RWPE1 (cell line): ENCODE measurements around the gene ZDHHC21.
"Not testable (repeated sequence)": the region's sequence is repeated elsewhere in the genome, so short reads cannot be mapped to it uniquely, and the experiment has no call there.

ENCODE experiments used
- CTCF ChIA-PET: fragments of 350-600 bp; sonication (Branson Sonifier 250); formaldehyde crosslinking; extraction: SDS; loops from one replicate; lab custom pipeline; 2021; lab: Yijun Ruan, JAX
- POLR2A ChIA-PET: fragments of 400-600 bp; formaldehyde crosslinking; extraction: SDS; loops from one replicate; lab custom pipeline; 2020; ENCODE audit warnings: antibody characterized with exemption; ENCODE audit not compliant: low non-redundant PET; lab: Yijun Ruan, JAX
- DNase-seq: peaks from one replicate; pipeline ENCODE4 v3.0.0; 2012; ENCODE audit warnings: low spot score
- H3K27ac ChIP-seq: fragments of 450-650 bp; 2 replicates; pipeline ENCODE4 v1.5.1; 2017
- TF ChIP-seq, protein P1 (sequence below): fragments of 450-650 bp; conservative IDR thresholded peaks from 2 replicates; pipeline ENCODE4 v1.5.1; 2017; ENCODE audit warnings: low read depth, mild to moderate bottlenecking

The ZDHHC21 gene

DNA sequence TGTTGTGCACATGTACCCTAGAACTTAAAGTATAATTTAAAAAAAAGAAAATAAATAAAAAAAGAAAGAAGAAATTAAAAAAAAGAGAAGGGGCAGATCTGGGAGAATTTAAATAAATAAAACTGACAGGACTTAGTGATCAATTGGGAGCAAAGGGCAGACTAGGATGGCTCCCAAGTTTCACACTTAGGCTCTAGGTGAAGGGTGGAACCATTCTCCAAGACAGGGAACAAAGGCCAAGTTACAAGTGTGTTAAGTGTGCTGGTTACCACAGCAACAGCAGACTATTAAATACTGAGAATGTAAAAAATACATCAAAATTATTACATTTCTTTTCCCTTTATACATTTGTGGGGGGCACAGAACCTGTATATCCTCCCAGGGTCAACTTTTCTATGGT is 7.1 kb downstream of the ZDHHC21 start:
- TF ChIP-seq, protein P1, sequence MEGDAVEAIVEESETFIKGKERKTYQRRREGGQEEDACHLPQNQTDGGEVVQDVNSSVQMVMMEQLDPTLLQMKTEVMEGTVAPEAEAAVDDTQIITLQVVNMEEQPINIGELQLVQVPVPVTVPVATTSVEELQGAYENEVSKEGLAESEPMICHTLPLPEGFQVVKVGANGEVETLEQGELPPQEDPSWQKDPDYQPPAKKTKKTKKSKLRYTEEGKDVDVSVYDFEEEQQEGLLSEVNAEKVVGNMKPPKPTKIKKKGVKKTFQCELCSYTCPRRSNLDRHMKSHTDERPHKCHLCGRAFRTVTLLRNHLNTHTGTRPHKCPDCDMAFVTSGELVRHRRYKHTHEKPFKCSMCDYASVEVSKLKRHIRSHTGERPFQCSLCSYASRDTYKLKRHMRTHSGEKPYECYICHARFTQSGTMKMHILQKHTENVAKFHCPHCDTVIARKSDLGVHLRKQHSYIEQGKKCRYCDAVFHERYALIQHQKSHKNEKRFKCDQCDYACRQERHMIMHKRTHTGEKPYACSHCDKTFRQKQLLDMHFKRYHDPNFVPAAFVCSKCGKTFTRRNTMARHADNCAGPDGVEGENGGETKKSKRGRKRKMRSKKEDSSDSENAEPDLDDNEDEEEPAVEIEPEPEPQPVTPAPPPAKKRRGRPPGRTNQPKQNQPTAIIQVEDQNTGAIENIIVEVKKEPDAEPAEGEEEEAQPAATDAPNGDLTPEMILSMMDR: no peak
- H3K27ac ChIP-seq: no peak overlapping the region
- CTCF ChIA-PET: no interaction called here
- DNase-seq: no peak
- POLR2A ChIA-PET: no interaction called here

DNA sequence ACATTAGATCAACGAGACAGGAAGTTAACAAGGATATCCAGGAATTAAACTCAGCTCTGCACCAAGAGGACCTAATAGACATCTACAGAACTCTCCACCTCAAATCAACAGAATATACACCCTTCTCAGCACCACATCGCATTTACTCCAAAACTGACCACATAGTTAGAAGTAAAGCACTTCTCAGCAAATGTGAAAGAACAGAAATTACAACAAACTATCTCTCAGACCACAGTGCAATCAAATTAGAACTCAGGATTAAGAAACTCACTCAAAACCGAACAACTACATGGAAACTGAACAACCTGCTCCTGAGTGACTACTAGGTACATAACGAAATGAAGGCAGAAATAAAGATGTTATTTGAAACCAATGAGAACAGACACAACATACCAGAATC is 10.6 kb downstream of the ZDHHC21 start:
- H3K27ac ChIP-seq, CTCF ChIA-PET, POLR2A ChIA-PET, DNase-seq: not testable (repeated sequence)

DNA sequence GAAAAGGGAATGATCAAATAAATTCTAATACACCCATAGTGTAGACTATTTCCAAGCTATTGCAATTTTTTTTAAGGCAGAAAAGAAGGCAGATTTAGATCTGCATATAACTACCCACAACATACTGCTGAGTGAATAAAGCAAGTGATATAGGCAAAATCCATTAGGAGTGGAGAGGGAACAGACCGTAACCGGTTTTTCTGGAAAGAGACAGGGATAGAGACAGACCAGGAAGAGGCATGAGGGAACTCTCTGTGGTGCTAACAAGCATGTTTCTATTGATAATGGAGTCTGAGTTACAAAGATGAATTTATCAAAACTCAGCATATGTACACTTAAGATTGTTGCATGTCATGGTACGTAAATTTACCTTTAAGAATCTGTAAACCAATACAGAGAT is 14.5 kb downstream of the ZDHHC21 start:
- POLR2A ChIA-PET: no interaction called here
- CTCF ChIA-PET: no interaction called here
- no peak overlapping the region for H3K27ac ChIP-seq
- no peak for DNase-seq
- TF ChIP-seq, protein P1: no peak

DNA sequence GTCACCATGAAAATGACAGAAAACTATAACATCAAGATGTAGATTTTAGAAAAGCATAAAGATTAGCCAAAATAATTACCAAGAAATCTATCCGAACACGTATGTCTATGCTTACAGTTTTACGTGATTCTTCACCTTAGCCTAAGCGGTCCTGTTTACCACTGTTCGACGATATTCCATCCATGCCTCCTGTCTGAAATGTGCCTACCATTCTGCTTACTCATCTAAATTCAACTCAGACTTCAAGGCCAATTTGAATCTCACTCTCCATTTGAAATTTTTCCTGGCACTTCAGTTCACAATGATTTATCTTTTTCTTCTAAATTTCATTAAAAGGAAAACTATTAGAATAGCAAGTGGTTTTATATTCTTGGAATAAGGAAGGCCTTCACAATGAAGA is 15.4 kb downstream of the ZDHHC21 start:
- DNase-seq: no peak
- TF ChIP-seq, protein P1: no peak
- POLR2A ChIA-PET: no interaction called here
- no peak overlapping the region for H3K27ac ChIP-seq
- CTCF ChIA-PET: no interaction called here

DNA sequence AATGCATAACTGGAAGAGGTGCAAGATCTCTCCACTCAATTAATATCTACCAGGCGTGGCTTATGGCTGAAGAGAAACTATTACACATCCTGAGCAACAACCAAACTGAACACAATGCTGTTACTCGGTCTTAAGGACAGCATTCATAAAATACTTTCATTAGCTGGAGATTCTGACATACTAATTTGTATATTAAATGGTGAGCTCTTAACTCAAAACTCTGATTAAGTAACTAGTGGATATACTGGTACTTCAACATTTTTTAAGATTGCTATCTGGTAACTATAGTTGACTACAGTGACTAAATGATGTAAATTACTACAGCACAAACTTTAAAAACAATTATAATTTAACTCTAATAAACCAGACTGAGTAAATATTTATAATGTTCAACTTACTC is 15.8 kb downstream of the ZDHHC21 start:
- no peak for DNase-seq
- H3K27ac ChIP-seq: no peak overlapping the region
- TF ChIP-seq, protein P1: no peak
- ChIA-PET CTCF (no interaction called here), POLR2A (no interaction called here)

DNA sequence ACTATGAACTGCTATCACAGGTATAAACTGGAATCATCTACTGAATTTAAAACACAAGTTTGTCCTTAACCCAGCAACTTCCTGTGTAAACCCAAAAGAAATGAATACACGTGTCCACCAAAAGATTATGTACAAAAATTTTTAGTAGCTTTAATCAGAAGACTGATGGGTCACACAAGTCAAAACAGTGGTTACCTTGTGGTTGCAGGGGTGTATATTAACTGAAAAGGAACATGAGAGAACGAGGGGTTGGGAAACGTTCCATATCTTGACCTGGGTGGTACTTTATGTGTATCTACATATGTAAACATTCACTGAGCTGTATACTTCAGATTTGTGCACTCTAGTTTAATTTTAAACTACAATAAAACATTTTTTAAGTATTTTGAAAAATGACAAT is 18.6 kb downstream of the ZDHHC21 start:
- ChIA-PET POLR2A (no interaction called here), CTCF (interaction anchor here (0.6 kb wide), 1 partner anchor 94 kb away, joined by 3 read pairs; no protein-coding TSS in a partner anchor)
- H3K27ac ChIP-seq: no peak overlapping the region

DNA sequence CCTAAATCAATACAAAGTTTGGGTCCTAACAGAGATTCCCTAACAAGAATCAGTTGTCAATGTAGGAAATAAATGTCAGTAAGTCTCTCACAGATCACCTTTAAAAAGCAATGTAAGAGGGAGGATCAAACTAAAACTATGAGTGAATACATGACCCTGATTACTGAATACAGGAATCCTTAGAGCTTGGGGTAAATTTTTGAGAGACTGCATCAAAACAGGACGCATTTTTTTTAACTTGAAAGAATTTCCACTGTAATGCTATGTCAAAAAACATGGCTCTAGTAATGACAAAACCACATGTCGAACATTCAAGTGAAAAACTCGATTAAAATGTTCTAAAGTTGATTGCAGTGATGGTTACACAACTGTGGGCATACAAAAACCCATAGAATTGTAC is 21.9 kb downstream of the ZDHHC21 start:
- no peak overlapping the region for H3K27ac ChIP-seq
- CTCF ChIA-PET: interaction anchor here (0.9 kb wide), 1 partner anchor 97 kb away, joined by 3 read pairs; no protein-coding TSS in a partner anchor
- TF ChIP-seq, protein P1: no peak
- DNase-seq: no peak
- POLR2A ChIA-PET: no interaction called here

More for the DNA sequence above, 18.6 kb downstream of the ZDHHC21 start:
- TF ChIP-seq, protein P1: no peak
- DNase-seq: no peak
